ENCODE data around the gene SEC16B. TPM values are rescaled to one million over a fixed set of nuclear protein-coding genes. Genes with fewer than 3 reads are reported as not detected.

The SEC16B gene
- total and polyA plus RNA-seq, 2 donors from 2014 or later: 3.5 to 4.8 TPM

DNA sequence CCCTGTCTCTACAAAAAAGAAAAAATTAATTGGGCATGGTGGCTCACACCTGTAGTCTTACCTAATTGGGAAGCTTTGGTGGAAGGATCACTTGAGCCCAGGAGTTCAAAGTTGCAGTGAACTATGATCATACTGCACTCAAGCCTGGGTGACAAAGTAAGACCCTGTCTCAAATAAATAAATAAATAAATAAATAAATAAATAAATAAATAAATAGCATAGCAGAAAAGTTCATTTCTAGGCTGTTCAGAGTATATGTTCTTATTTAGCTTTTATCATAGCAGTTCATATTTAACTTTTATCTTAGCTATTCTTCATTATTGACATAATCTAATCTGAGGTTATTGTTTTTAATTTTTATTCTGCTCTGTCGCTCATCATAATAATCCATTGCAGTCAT, 8.7 kb upstream of the SEC16B start:
- Histone ChIP-seq H3K36me3 (ENCODE audit: control insufficient read depth in 2 of 3, insufficient read depth in 3 of 3, low read length in 3 of 3) (no peaks in the 10 kb centered on the region), H3K4me3 (ENCODE audit: low read length in 3 of 3) (no peak overlapping the region), H3K27ac (ENCODE audit: low read depth in 2 of 2, low read length in 2 of 2) (no peak overlapping the region), H3K4me1 (ENCODE audit: control insufficient read depth in 2 of 3, insufficient read depth in 2 of 3, low read depth in 1 of 3, low read length in 3 of 3) (no peaks in the 10 kb centered on the region), H3K9me3 (ENCODE audit: control insufficient read depth in 2 of 3, insufficient read depth in 1 of 3, low read length in 3 of 3) (no peaks in the 10 kb centered on the region), H3K27me3 (ENCODE audit: control insufficient read depth, insufficient read depth, low read length) (no peaks in the 10 kb centered on the region), H3K9ac (ENCODE audit: low read length in 3 of 3) (no peak overlapping the region)
- FAIRE-seq (no peak), DNase-seq (no peak)
- intact Hi-C loops (cut with DNase I): no loop called here
- TF ChIP-seq, protein P1, sequence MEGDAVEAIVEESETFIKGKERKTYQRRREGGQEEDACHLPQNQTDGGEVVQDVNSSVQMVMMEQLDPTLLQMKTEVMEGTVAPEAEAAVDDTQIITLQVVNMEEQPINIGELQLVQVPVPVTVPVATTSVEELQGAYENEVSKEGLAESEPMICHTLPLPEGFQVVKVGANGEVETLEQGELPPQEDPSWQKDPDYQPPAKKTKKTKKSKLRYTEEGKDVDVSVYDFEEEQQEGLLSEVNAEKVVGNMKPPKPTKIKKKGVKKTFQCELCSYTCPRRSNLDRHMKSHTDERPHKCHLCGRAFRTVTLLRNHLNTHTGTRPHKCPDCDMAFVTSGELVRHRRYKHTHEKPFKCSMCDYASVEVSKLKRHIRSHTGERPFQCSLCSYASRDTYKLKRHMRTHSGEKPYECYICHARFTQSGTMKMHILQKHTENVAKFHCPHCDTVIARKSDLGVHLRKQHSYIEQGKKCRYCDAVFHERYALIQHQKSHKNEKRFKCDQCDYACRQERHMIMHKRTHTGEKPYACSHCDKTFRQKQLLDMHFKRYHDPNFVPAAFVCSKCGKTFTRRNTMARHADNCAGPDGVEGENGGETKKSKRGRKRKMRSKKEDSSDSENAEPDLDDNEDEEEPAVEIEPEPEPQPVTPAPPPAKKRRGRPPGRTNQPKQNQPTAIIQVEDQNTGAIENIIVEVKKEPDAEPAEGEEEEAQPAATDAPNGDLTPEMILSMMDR (IDR thresholded peaks at IDR 0.05; ENCODE audit: borderline replicate concordance, extremely low read depth, insufficient read depth): no peak

DNA sequence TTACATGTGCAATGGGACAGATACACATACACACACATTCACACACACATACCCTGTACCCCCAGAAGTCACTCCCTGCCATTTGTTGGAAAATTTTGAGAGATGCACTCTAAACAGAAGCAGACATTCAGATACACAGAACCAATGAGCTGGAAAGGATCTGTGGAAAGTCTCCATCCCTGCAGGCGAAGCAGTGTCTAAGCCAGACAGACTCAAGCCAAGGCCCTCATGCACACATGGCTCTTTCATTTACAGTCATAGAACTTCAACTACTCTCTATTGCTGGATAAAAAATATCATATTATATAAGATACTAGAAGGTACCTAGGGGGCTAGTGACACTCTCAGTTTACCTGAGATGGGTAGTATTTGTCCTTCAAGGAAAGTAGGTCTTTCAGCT, 7.3 kb upstream of the SEC16B start:
- no peaks in the 10 kb centered on the region for H3K9me3 ChIP-seq (ENCODE audit: control insufficient read depth in 2 of 3, insufficient read depth in 1 of 3, low read length in 3 of 3)
- no peak overlapping the region for H3K9ac ChIP-seq (ENCODE audit: low read length in 3 of 3)
- H3K36me3 ChIP-seq (ENCODE audit: control insufficient read depth in 2 of 3, insufficient read depth in 3 of 3, low read length in 3 of 3): no peaks in the 10 kb centered on the region
- H3K27me3 ChIP-seq (ENCODE audit: control insufficient read depth, insufficient read depth, low read length): no peaks in the 10 kb centered on the region
- TF ChIP-seq, protein P1 (IDR thresholded peaks at IDR 0.05; ENCODE audit: borderline replicate concordance, extremely low read depth, insufficient read depth): no peak
- no peak for FAIRE-seq
- no peaks in the 10 kb centered on the region for H3K4me1 ChIP-seq (ENCODE audit: control insufficient read depth in 2 of 3, insufficient read depth in 2 of 3, low read depth in 1 of 3, low read length in 3 of 3)
- intact Hi-C loops (cut with DNase I): no loop called here
- no peak overlapping the region for H3K4me3 ChIP-seq (ENCODE audit: low read length in 3 of 3)
- no peak for DNase-seq
- H3K27ac ChIP-seq (ENCODE audit: low read depth in 2 of 2, low read length in 2 of 2): no peak overlapping the region

DNA sequence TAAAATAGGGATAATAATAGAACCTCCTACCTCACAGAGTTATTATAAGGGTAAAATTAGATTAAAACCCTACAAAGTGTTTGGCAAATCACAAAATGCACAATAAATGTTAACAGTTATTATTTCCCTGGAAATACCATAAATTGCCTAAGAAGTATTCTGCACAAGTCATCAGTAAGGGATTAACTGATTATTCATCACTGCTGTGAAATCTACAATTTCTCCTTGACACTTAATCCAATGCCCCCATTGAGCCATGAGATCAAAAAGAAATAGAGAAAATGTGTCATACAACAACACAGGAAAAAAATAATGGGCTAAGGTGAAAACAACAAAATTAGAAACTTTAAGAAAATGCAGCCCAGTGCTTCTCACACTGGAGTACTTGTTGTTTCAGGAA, 6.7 kb upstream of the SEC16B start:
- intact Hi-C loops (cut with DNase I): no loop called here
- Histone ChIP-seq H3K4me3 (ENCODE audit: low read length in 3 of 3) (no peak overlapping the region), H3K9ac (ENCODE audit: low read length in 3 of 3) (no peak overlapping the region), H3K27me3 (ENCODE audit: control insufficient read depth, insufficient read depth, low read length) (no peaks in the 10 kb centered on the region), H3K4me1 (ENCODE audit: control insufficient read depth in 2 of 3, insufficient read depth in 2 of 3, low read depth in 1 of 3, low read length in 3 of 3) (no peaks in the 10 kb centered on the region), H3K27ac (ENCODE audit: low read depth in 2 of 2, low read length in 2 of 2) (no peak overlapping the region), H3K9me3 (ENCODE audit: control insufficient read depth in 2 of 3, insufficient read depth in 1 of 3, low read length in 3 of 3) (no peaks in the 10 kb centered on the region), H3K36me3 (ENCODE audit: control insufficient read depth in 2 of 3, insufficient read depth in 3 of 3, low read length in 3 of 3) (no peaks in the 10 kb centered on the region)
- TF ChIP-seq, protein P1 (IDR thresholded peaks at IDR 0.05; ENCODE audit: borderline replicate concordance, extremely low read depth, insufficient read depth): no peak
- FAIRE-seq (no peak), DNase-seq (no peak)

Data from kidney (tissue), 14 donors.